Endothelial cell of umbilical vein (primary cell): ENCODE results near the gene MAML2. TPM values are rescaled to one million over a fixed set of nuclear protein-coding genes. Genes with fewer than 3 reads are reported as not detected.

ENCODE experiments used
- BruUV-seq: library from RNA; stranded (reverse); fragments of 400-500 nt; replicated peaks from 2 replicates; lab custom pipeline; 2021; lab: Mats Ljungman, UMichigan
- CTCF ChIA-PET: fragments of 300-600, 350-600 bp; sonication (Branson Sonifier 250); formaldehyde crosslinking; loops from one replicate; lab custom pipeline; 2021; ENCODE audit warnings: antibody characterized with exemption, inconsistent platforms; lab: Charles Lee
- POLR2A ChIA-PET: fragments of 300-600, 350-600 bp; sonication (Branson Sonifier 250); formaldehyde crosslinking; loops from one replicate; lab custom pipeline; 2021; ENCODE audit warnings: antibody characterized with exemption, inconsistent platforms; lab: Charles Lee
- DNase-seq: peaks from one replicate; pipeline ENCODE4 v3.0.0-alpha.2; 2011; ENCODE audit warnings: low read depth, low spot score
- FAIRE-seq: peaks from 2 replicates; lab custom pipeline; 2011; peaks lifted over from hg19 to GRCh38; lab: Jason Lieb, UNC
- H2AFZ ChIP-seq: 2 replicates; pipeline ENCODE4 v1.6.0; 2012; ENCODE audit warnings: low read depth, low read length, control low read depth, inconsistent platforms
- H3K27ac ChIP-seq: 2 replicates; pipeline ENCODE4 v1.5.1; 2011; ENCODE audit warnings: low read depth, mild to moderate bottlenecking, control low read depth, low read length, moderate library complexity; ENCODE audit not compliant: insufficient read depth
- H3K27me3 ChIP-seq, 2 experiments: 2 replicates each; pipeline versions ENCODE4 v1.6.0 to v1.6.1; 2011; ENCODE audit warnings: low read length in 2 of 2, mixed read lengths in 1 of 2; ENCODE audit not compliant: control insufficient read depth in 2 of 2, insufficient read depth in 2 of 2
- H3K36me3 ChIP-seq, 2 experiments: 2 replicates in 1 of 2; 3 replicates in 1 of 2; pipeline ENCODE4 v1.5.1; 2011; ENCODE audit warnings: low read length in 2 of 2, mild to moderate bottlenecking in 1 of 2, moderate library complexity in 1 of 2; ENCODE audit not compliant: control insufficient read depth in 2 of 2, insufficient read depth in 2 of 2; ENCODE audit errors: extremely low read depth in 1 of 2
- H3K4me1 ChIP-seq: 3 replicates; pipeline ENCODE4 v1.5.1; 2011; ENCODE audit warnings: mild to moderate bottlenecking, low read length; ENCODE audit not compliant: control insufficient read depth, insufficient read depth; ENCODE audit errors: extremely low read depth
- H3K4me2 ChIP-seq: 2 replicates; pipeline ENCODE4 v1.6.1; 2011; ENCODE audit warnings: low read length, control low read depth, mixed read lengths; ENCODE audit not compliant: insufficient read depth
- H3K4me3 ChIP-seq, 3 experiments: fragments of 200-600 bp in 1 of 3; sonication (generic), shearing (Covaris generic) in 1 of 3; replicated peaks in 1 of 3; 2 replicates each; pipeline ENCODE4 v1.5.1; 2011 to 2016; ENCODE audit warnings: control low read depth in 3 of 3, low read length in 3 of 3, mild to moderate bottlenecking in 2 of 3, inconsistent platforms in 1 of 3, low read depth in 1 of 3, moderate library complexity in 1 of 3; ENCODE audit not compliant: insufficient read depth in 1 of 3
- H3K79me2 ChIP-seq: 2 replicates; pipeline ENCODE4 v1.6.0; 2012; ENCODE audit warnings: low read length, inconsistent platforms; ENCODE audit not compliant: control insufficient read depth, insufficient read depth
- H3K9ac ChIP-seq: replicated peaks from 2 replicates; pipeline ENCODE3; 2011; ENCODE audit warnings: low read length, control low read depth; ENCODE audit not compliant: insufficient read depth; ENCODE audit errors: extremely low read depth
- H3K9me1 ChIP-seq: replicated peaks from 3 replicates; pipeline ENCODE4 v1.6.0; 2011; ENCODE audit warnings: mild to moderate bottlenecking, low read length; ENCODE audit not compliant: control insufficient read depth, insufficient read depth; ENCODE audit errors: extremely low read depth
- H3K9me3 ChIP-seq: replicated peaks from 2 replicates; pipeline ENCODE4 v1.5.1; 2012; ENCODE audit warnings: low read length, inconsistent platforms; ENCODE audit not compliant: control insufficient read depth, insufficient read depth
- H4K20me1 ChIP-seq: replicated peaks from 2 replicates; pipeline ENCODE3; 2011; ENCODE audit warnings: mild to moderate bottlenecking, low read length; ENCODE audit not compliant: control insufficient read depth, insufficient read depth; ENCODE audit errors: extremely low read depth
- EZH2 ChIP-seq: IDR thresholded peaks from 2 replicates; pipeline ENCODE4 v1.6.1; 2012; ENCODE audit warnings: borderline replicate concordance, low read depth, mild to moderate bottlenecking, moderate library complexity, low read length, inconsistent platforms; ENCODE audit not compliant: severe bottlenecking
- FOS ChIP-seq: IDR thresholded peaks from 2 replicates; pipeline ENCODE4 v1.6.1; 2011; ENCODE audit warnings: mild to moderate bottlenecking, low read length, moderate library complexity, borderline replicate concordance; ENCODE audit not compliant: insufficient read depth
- GATA2 ChIP-seq: IDR thresholded peaks from 2 replicates; pipeline ENCODE4 v1.7.0; 2011; ENCODE audit warnings: low read depth, mild to moderate bottlenecking, moderate library complexity, mixed read lengths, low read length; ENCODE audit not compliant: insufficient read length, insufficient read depth
- JUN ChIP-seq: IDR thresholded peaks from 2 replicates; pipeline ENCODE4 v1.6.1; 2011; ENCODE audit warnings: borderline replicate concordance, low read depth; ENCODE audit not compliant: insufficient read length, insufficient read depth
- MAX ChIP-seq: IDR thresholded peaks from 2 replicates; pipeline ENCODE4 v1.6.1; 2011; ENCODE audit not compliant: insufficient read depth, insufficient read length
- MYC ChIP-seq: IDR thresholded peaks from one replicate; pipeline ENCODE4 v1.6.1; 2011; ENCODE audit warnings: mild to moderate bottlenecking, low read depth, low read length
- POLR2A ChIP-seq: IDR thresholded peaks from 2 replicates; pipeline ENCODE4 v1.6.1; 2012; ENCODE audit warnings: low read depth, mild to moderate bottlenecking, control low read depth, low read length
- POLR2AphosphoS5 ChIP-seq: IDR thresholded peaks from 2 replicates; pipeline ENCODE4 v1.6.1; 2012; ENCODE audit warnings: low read depth, mild to moderate bottlenecking, control low read depth, low read length, moderate library complexity; ENCODE audit not compliant: insufficient read depth
- dilution Hi-C: fragments of 300-500 bp; cut with MboI; formaldehyde crosslinking; loops from one replicate; pipeline ENCODE4 v1.15.0; 2019; ENCODE audit warnings: low sequenced_read_pairs; ENCODE audit not compliant: extremely low pct_ligation_motif_present
- intact Hi-C: fragments of 100-400 bp; cut with micrococcal nuclease; formaldehyde crosslinking; loops from one replicate; pipeline ENCODE4 v1.10.0; 2022
- polyA plus RNA-seq, 4 experiments: library from polyadenylated mRNA; depleted of rRNA in 3 of 4; stranded (reverse) in 3 of 4; unstranded in 1 of 4; fragments of >200 nt; gene quantifications; 2 replicates each; pipeline versions ENCODE4 v1.2.1 to v1.2.3, GENCODE V29; 2011 to 2012; ENCODE audit warnings: missing spikeins in 1 of 4
- total RNA-seq: library from RNA; stranded (reverse); gene quantifications from 2 replicates; pipeline ENCODE4 v1.2.3, GENCODE V29; 2021
- TF ChIP-seq, protein P1 (sequence below), 2 donors: IDR thresholded peaks; 1 replicate in 1 of 2; 2 replicates in 1 of 2; pipeline ENCODE4 v1.5.1; 2011; ENCODE audit warnings: low read length in 2 of 2, mild to moderate bottlenecking in 2 of 2, moderate library complexity in 2 of 2, control low read depth in 1 of 2, inconsistent platforms in 1 of 2, low read depth in 1 of 2; ENCODE audit not compliant: insufficient read depth in 1 of 2; ENCODE audit errors: extremely low read depth in 1 of 2

The MAML2 gene
- total and polyA plus RNA-seq, 2 donors (not counting 3 experiments of a cell fraction or from before 2014, with no cell fraction given), result 12.4 to 16.8 TPM

- Histone ChIP-seq H3K4me1 (peaks cover 2% of the 10 kb centered on the region), H3K27ac (no peak overlapping the region), H3K36me3 (no peaks in the 10 kb centered on the region), H3K9ac (no peak overlapping the region), H3K27me3 (no peaks in the 10 kb centered on the region), H3K79me2 (no peaks in the 10 kb centered on the region), H3K4me2 (no peak overlapping the region), H3K9me3 (no peaks in the 10 kb centered on the region), H4K20me1 (peaks cover 4% of the 10 kb centered on the region), H3K4me3 (no peak overlapping the region), H2AFZ (no peak overlapping the region), H3K9me1 (no peaks in the 10 kb centered on the region)
- ChIA-PET CTCF (interaction anchor here (0.8 to 1.5 kb wide), 2 partner anchors 10 to 11 kb away, joined by 3 read pairs; no protein-coding TSS in a partner anchor), POLR2A (no interaction called here)
- DNase-seq (no peak), FAIRE-seq (no peak)
- dilution Hi-C loops (no loop called here), intact Hi-C loops (no loop called here)
- no peak for TF ChIP-seq FOS
- no peak for TF ChIP-seq MAX
- TF ChIP-seq POLR2AphosphoS5, result no peak
- TF ChIP-seq EZH2, result no peak
- no peak for TF ChIP-seq POLR2A
- TF ChIP-seq, protein P1, sequence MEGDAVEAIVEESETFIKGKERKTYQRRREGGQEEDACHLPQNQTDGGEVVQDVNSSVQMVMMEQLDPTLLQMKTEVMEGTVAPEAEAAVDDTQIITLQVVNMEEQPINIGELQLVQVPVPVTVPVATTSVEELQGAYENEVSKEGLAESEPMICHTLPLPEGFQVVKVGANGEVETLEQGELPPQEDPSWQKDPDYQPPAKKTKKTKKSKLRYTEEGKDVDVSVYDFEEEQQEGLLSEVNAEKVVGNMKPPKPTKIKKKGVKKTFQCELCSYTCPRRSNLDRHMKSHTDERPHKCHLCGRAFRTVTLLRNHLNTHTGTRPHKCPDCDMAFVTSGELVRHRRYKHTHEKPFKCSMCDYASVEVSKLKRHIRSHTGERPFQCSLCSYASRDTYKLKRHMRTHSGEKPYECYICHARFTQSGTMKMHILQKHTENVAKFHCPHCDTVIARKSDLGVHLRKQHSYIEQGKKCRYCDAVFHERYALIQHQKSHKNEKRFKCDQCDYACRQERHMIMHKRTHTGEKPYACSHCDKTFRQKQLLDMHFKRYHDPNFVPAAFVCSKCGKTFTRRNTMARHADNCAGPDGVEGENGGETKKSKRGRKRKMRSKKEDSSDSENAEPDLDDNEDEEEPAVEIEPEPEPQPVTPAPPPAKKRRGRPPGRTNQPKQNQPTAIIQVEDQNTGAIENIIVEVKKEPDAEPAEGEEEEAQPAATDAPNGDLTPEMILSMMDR (IDR thresholded peaks at IDR 0.05; ENCODE audit: extremely low read depth in 1 of 2, insufficient read depth in 1 of 2, low read depth in 1 of 2, low read length in 2 of 2), result no peak
- TF ChIP-seq JUN, result no peak
- TF ChIP-seq MYC, result no peak
- no peak for TF ChIP-seq GATA2
- BruUV-seq, result no TSS peak
These were observed 319.7 kb downstream of the MAML2 start for GRCh38 chr11:96023275-96023674.
